VCaP (cell line): ENCODE data around the gene VIPR2.
"Not testable (repeated sequence)": the region's sequence is repeated elsewhere in the genome, so short reads cannot be mapped to it uniquely, and the experiment has no call there.

ENCODE experiments used
- H3K27ac ChIP-seq: fragments of 450-650 bp; 2 replicates; pipeline ENCODE4 v1.5.1; 2017
- TF ChIP-seq, protein P1 (sequence below): fragments of 450-650 bp; conservative IDR thresholded peaks from 2 replicates; pipeline ENCODE4 v1.5.1; 2017; ENCODE audit warnings: mild to moderate bottlenecking, moderate library complexity

Gene VIPR2

DNA sequence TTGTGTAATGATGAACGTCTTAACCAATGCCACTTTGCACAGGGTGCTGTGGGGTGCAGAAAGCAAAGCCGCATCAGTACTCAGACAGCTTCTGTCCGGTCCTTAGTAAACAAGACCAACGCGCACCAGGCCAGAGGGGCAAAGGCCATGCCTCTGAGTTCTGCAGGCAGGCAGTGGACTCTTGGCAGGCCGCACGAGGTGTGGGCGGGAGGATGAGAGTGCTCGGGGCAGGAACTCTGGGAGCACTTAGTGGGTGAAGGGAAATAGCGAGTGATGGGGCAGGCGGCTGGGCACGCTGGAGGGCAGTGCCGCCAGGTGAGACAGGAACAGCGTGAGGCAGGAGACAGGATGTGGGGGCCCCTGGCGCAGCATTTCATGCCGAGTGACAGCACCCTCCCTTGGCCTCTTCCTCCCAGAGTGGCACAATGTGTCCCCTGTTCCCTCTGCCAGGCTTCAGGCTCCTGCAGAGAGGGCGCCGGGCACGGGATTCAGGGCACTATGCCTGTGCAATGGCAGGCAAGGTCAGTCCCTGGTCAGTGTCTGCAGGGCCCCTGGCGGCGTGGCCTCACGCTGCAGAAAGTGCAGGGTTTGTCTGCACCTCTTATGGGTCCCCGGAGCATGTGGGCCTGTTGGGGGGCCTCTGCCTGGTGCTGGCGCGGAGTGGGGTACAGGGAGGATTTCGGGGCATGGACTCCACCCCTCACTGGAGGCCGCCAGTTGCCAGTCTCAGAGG, 60.4 kb downstream of the VIPR2 start:
- H3K27ac ChIP-seq = no peak overlapping the region
- TF ChIP-seq, protein P1, sequence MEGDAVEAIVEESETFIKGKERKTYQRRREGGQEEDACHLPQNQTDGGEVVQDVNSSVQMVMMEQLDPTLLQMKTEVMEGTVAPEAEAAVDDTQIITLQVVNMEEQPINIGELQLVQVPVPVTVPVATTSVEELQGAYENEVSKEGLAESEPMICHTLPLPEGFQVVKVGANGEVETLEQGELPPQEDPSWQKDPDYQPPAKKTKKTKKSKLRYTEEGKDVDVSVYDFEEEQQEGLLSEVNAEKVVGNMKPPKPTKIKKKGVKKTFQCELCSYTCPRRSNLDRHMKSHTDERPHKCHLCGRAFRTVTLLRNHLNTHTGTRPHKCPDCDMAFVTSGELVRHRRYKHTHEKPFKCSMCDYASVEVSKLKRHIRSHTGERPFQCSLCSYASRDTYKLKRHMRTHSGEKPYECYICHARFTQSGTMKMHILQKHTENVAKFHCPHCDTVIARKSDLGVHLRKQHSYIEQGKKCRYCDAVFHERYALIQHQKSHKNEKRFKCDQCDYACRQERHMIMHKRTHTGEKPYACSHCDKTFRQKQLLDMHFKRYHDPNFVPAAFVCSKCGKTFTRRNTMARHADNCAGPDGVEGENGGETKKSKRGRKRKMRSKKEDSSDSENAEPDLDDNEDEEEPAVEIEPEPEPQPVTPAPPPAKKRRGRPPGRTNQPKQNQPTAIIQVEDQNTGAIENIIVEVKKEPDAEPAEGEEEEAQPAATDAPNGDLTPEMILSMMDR = no peak

DNA sequence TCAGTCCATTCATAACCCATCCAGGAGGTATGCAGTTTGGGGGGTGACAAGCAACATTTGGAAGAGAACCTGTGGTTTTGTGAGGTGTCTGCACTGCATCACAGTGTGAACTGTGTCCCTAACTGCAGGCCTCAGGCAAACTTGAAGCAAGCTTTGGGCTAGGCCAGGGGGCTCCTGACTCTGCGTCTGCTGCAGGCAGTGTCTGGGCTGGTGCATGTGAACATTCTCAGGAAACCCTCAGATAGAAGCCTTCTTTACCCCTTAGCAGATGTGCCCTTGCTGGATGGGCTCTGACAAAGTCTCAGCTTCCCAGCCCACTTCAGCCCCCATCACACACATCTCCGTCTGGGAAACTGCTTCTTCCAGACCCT, 61.0 kb downstream of the VIPR2 start:
- TF ChIP-seq, protein P1 = no peak
- H3K27ac ChIP-seq = no peak overlapping the region

DNA sequence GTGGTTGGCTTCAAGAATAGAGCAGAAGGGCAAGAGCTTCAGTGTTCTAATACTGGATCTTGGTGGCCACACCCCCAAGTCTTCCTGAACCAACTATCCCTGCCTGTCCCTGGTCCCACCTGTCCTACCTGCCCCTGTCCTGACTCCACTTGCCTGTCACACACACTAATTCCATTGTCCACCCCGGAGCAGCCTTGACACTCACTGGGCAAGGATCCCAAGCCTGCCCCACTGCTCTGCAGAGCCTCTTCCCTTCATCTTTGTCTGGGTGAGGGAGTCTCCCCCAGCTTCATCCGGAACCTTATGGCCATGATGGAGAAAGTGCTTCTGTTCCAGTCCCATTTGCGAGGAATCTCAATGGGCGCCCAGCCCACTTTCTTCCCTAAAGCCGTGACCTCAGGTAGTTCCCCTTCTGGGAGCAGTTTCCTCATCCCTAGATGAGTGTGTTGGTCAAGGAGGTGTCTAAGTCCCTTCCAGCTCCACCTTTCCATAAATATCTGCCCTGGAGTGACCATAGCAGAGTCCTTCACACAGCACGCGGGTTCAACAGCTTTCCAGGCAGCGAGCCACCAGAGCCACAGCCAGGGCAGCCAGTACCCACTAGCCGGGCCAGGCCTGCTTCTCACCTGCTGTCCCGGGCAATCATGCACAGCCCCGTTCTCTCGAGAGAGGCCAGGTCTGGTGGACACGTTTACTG, 61.5 kb downstream of the VIPR2 start:
- H3K27ac ChIP-seq = no peak overlapping the region
- TF ChIP-seq, protein P1 = no peak

DNA sequence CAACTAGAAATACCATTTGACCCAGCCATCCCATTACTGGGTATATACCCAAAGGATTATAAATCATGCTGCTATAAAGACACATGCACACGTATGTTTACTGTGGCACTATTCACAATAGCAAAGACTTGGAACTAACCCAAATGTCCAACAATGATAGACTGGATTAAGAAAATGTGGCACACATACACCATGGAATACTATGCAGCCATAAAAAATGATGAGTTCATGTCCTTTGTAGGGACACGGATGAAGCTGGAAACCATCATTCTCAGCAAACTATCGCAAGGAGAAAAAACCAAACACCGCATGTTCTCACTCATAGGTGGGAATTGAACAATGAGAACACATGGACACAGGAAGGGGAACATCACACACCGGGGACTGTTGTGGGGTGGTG, 62.6 kb downstream of the VIPR2 start:
- not testable (repeated sequence) for H3K27ac ChIP-seq

DNA sequence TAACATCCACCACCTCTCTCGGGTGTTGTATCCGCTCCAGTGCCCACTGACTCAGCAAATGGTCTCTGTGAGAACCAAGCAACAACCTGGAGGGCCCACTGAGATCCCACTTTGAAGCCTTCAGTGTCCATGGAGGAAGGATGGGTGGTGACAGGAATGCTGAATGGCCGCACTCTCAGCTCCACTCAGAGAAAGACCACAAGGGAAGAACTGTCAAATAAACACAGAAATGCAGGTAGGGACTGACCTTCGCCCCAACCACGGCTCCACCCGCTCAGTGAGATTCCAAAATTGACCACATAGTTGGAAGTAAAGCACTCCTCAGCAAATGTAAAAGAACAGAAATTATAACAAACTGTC, 65.8 kb downstream of the VIPR2 start:
- H3K27ac ChIP-seq = no peak overlapping the region
- TF ChIP-seq, protein P1 = no peak

DNA sequence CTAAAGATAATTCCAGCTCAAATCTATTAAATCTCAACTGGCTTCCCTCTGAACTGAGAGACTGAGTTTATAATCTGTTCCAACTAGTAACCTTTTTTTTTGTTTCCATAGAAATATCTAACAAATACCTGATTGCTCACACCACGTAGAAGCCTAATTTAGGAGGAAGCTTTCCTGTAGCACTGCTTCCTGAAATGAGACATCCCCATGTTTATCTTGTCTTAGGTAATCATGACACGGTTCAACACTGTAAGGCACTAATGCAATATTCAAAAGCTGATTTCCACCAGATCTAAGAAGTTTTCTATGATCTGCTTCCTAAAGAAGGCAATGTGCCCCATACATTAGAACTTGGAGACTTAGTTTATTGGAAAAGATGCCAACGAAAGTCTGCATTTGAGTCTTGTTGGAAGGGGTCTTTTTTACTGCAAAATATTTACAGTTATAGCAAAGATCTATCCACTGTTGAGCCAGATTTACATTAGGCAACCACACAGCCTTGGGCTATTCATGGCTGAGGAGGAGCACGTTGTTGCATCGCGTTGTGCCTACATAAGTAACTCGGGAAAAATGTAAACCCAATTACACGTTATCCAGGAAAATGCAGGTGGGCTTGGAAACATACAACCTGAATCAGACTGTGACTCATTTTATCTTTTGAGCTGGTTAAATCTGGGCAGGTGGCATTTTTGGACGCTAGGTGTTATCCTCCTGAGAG, 66.3 kb downstream of the VIPR2 start:
- TF ChIP-seq, protein P1 = no peak
- H3K27ac ChIP-seq = no peak overlapping the region

DNA sequence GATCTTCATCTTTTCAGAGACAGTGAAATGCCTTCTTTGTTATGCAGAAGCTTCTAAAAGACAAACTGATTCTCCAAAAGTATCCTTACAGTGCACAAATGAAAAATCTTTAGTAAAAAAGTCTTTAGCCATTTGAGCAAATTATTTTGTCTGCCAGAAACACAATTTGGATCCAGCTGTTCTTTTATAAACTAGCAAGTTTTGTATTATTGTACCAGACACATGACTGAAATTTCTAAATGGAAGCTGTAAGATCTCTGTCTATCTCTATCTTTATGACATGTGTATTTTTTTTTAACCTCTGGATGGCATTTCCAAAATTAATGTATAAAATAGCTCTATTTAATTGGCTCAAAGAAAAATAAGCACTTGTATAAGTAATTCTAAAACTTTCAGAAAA, 68.3 kb downstream of the VIPR2 start:
- TF ChIP-seq, protein P1 = no peak
- H3K27ac ChIP-seq = no peak overlapping the region
